GM23338 (cell line): ENCODE measurements around the gene PYGO1. TPM values are rescaled to one million over a fixed set of nuclear protein-coding genes. Genes with fewer than 3 reads are reported as not detected.

ENCODE experiments used
- ATAC-seq: fragments of 200-7000 bp; cut with Tn5 transposase; 3 replicates; pipeline ENCODE4 v1.9.1; 2020
- DNase-seq: peaks from one replicate; pipeline ENCODE4 v3.0.0-alpha.2; 2015; ENCODE audit warnings: low spot score
- H2AFZ ChIP-seq: fragments of 200-600 bp; sonication (generic); 2 replicates; pipeline ENCODE4 v1.8.0; 2016; ENCODE audit warnings: antibody characterized with exemption, mild to moderate bottlenecking, moderate library complexity
- H3F3A ChIP-seq: fragments of 200-600 bp; sonication (generic); replicated peaks from 2 replicates; pipeline ENCODE4 v1.8.0; 2017; ENCODE audit warnings: antibody characterized with exemption, mixed run types, low read depth
- H3K27ac ChIP-seq: fragments of 200-600 bp; sonication (generic); 2 replicates; pipeline ENCODE4 v1.6.1; 2016; ENCODE audit warnings: low read depth
- H3K27me3 ChIP-seq: fragments of 200-600 bp; sonication (generic); 2 replicates; pipeline ENCODE4 v1.8.0; 2016; ENCODE audit warnings: mild to moderate bottlenecking, mixed run types, moderate library complexity; ENCODE audit not compliant: insufficient read depth
- H3K36me3 ChIP-seq: fragments of 200-600 bp; sonication (generic); 2 replicates; pipeline ENCODE4 v1.8.0; 2016; ENCODE audit warnings: mild to moderate bottlenecking; ENCODE audit not compliant: insufficient read depth
- H3K4me1 ChIP-seq: fragments of 200-600 bp; sonication (generic); 2 replicates; pipeline ENCODE4 v1.8.0; 2016; ENCODE audit warnings: mild to moderate bottlenecking, moderate library complexity; ENCODE audit not compliant: insufficient read depth
- H3K4me2 ChIP-seq: fragments of 200-600 bp; sonication (generic); 2 replicates; pipeline ENCODE4 v1.7.1; 2017; ENCODE audit warnings: mixed run types
- H3K4me3 ChIP-seq: fragments of 200-600 bp; sonication (generic); 2 replicates; pipeline ENCODE4 v1.6.1; 2016; ENCODE audit warnings: mixed run types
- H3K79me2 ChIP-seq: fragments of 200-600 bp; sonication (generic); replicated peaks from 2 replicates; pipeline ENCODE4 v1.8.0; 2017; ENCODE audit warnings: mild to moderate bottlenecking; ENCODE audit not compliant: insufficient read depth
- H3K9me2 ChIP-seq: fragments of 200-600 bp; sonication (generic); 2 replicates; pipeline ENCODE4 v1.8.0; 2017; ENCODE audit not compliant: insufficient read depth
- H4K20me1 ChIP-seq: fragments of 200-600 bp; sonication (generic); replicated peaks from 2 replicates; pipeline ENCODE4 v1.8.0; 2017; ENCODE audit warnings: mild to moderate bottlenecking; ENCODE audit not compliant: insufficient read depth
- H3K27ac Mint-ChIP-seq: 2 replicates; pipeline ENCODE4 v1.8.0; 2020; ENCODE audit warnings: inconsistent platforms, mild to moderate bottlenecking, moderate library complexity, mixed read lengths
- H3K27me3 Mint-ChIP-seq: 3 replicates; pipeline ENCODE4 v1.8.0; 2022; ENCODE audit warnings: low read depth, mild to moderate bottlenecking, moderate library complexity, mixed read lengths, inconsistent platforms; ENCODE audit not compliant: insufficient read depth, poor library complexity
- H3K36me3 Mint-ChIP-seq: 3 replicates; pipeline ENCODE4 v1.8.0; 2021; ENCODE audit warnings: low read depth, mild to moderate bottlenecking, inconsistent platforms, moderate library complexity, mixed read lengths
- H3K4me1 Mint-ChIP-seq: 3 replicates; pipeline ENCODE4 v1.8.0; 2020; ENCODE audit warnings: mild to moderate bottlenecking, inconsistent platforms, mixed read lengths
- H3K4me3 Mint-ChIP-seq: 3 replicates; pipeline ENCODE4 v1.8.0; 2021; ENCODE audit warnings: moderate library complexity, mild to moderate bottlenecking, inconsistent platforms, mixed read lengths
- H3K9me3 Mint-ChIP-seq: 3 replicates; pipeline ENCODE4 v1.8.0; 2020; ENCODE audit warnings: moderate library complexity, mild to moderate bottlenecking, inconsistent platforms, mixed read lengths
- CREB1 ChIP-seq: fragments of 250-450 bp; sonication (Bioruptor Pico); IDR thresholded peaks from 2 replicates; pipeline ENCODE4 v1.5.0; 2020; ENCODE audit warnings: low read depth, mild to moderate bottlenecking, moderate library complexity
- CTCF ChIP-seq, 2 experiments: fragments of 200-600 bp in 1 of 2; sonication (generic) in 1 of 2; conservative IDR thresholded peaks; 2 replicates each; pipeline versions ENCODE4 v1.5.1 to v1.6.1; 2016 to 2017; ENCODE audit warnings: antibody characterized with exemption in 2 of 2, low read depth in 2 of 2, mild to moderate bottlenecking in 2 of 2, moderate library complexity in 1 of 2
- EZH2 ChIP-seq: fragments of 200-600 bp; sonication (generic); IDR thresholded peaks from one replicate; pipeline ENCODE4 v1.8.0; 2017; ENCODE audit warnings: antibody characterized with exemption, mild to moderate bottlenecking, low read depth; ENCODE audit not compliant: unreplicated experiment
- EZH2phosphoT487 ChIP-seq: fragments of 200-600 bp; sonication (generic); IDR thresholded peaks from one replicate; pipeline ENCODE4 v1.8.1; 2018; ENCODE audit warnings: antibody characterized with exemption; ENCODE audit not compliant: unreplicated experiment
- JUNB ChIP-seq: IDR thresholded peaks from one replicate; pipeline ENCODE4 v1.6.1; 2016; ENCODE audit warnings: antibody characterized with exemption; ENCODE audit not compliant: unreplicated experiment
- NANOG ChIP-seq: IDR thresholded peaks from 2 replicates; pipeline ENCODE4 v1.6.1; 2016; ENCODE audit warnings: antibody characterized with exemption, borderline replicate concordance
- POLR2AphosphoS5 ChIP-seq: IDR thresholded peaks from 2 replicates; pipeline ENCODE4 v1.6.1; 2016; ENCODE audit warnings: antibody characterized with exemption, low read depth
- STAT1 ChIP-seq: IDR thresholded peaks from one replicate; pipeline ENCODE4 v1.6.1; 2016; ENCODE audit warnings: antibody characterized with exemption; ENCODE audit not compliant: unreplicated experiment
- ZNF114 ChIP-seq: fragments of 250-450 bp; sonication (Bioruptor Pico); IDR thresholded peaks from 2 replicates; pipeline ENCODE4 v1.5.0; 2020; ENCODE audit warnings: mild to moderate bottlenecking, moderate library complexity
- ZNF331 ChIP-seq: fragments of 250-450 bp; sonication (Bioruptor Pico); IDR thresholded peaks from 2 replicates; pipeline ENCODE4 v1.5.0; 2020; ENCODE audit warnings: low read depth, mild to moderate bottlenecking, moderate library complexity
- ZNF462 ChIP-seq: fragments of 250-450 bp; sonication (Bioruptor Pico); IDR thresholded peaks from 2 replicates; pipeline ENCODE4 v1.5.0; 2020; ENCODE audit warnings: mild to moderate bottlenecking, moderate library complexity
- polyA plus RNA-seq: library from polyadenylated mRNA; unstranded; fragments of >200 nt; fragmentation: Nextera tagmentation; extraction: Ambion mirVana; gene quantifications from 2 replicates; pipeline ENCODE4 v1.2.1, GENCODE V29; 2016
- total RNA-seq: library from RNA; depleted of rRNA; stranded (reverse); fragments of >200 nt; shearing (Covaris generic); gene quantifications from 2 replicates; pipeline ENCODE4 v1.2.3, GENCODE V29; 2014
- TF ChIP-seq, protein P1 (sequence below): IDR thresholded peaks from 2 replicates; pipeline ENCODE4 v1.6.1; 2016; ENCODE audit warnings: antibody characterized with exemption
- TF ChIP-seq, protein P2 (sequence below): IDR thresholded peaks from one replicate; pipeline ENCODE4 v1.6.1; 2018; ENCODE audit warnings: antibody characterized with exemption; ENCODE audit not compliant: unreplicated experiment

PYGO1 gene
- total and polyA plus RNA-seq, 2 experiments from 2014 or later = 0.18 to 0.52 TPM

- Histone ChIP-seq H3K4me3 (no peak overlapping the region; the same call in 1 of the 2 replicates), H3F3A (no peaks in the 10 kb centered on the region), H4K20me1 (no peaks in the 10 kb centered on the region), H3K36me3 (no peaks in the 10 kb centered on the region), H3K4me1 (no peaks in the 10 kb centered on the region; the same call in 1 of the 2 replicates), H3K4me2 (peak overlapping the region; percentile 87; the same call in 1 of the 2 replicates), H3K79me2 (no peaks in the 10 kb centered on the region), H3K27ac (no peak overlapping the region), H3K27me3 (no peaks in the 10 kb centered on the region), H3K9me2 (no peaks in the 10 kb centered on the region), H2AFZ (peak overlapping the region; percentile 96)
- Mint-ChIP-seq H3K27ac (no peak overlapping the region), H3K4me1 (no peaks in the 10 kb centered on the region), H3K9me3 (peaks cover 1% of the 10 kb centered on the region; the same call in 1 of the 3 replicates), H3K36me3 (no peaks in the 10 kb centered on the region), H3K4me3 (peak overlapping the region; percentile 90; the same call in 2 of the 3 replicates), H3K27me3 (no peaks in the 10 kb centered on the region)
- TF ChIP-seq ZNF114 (CRISPR knock-in tag) = no peak
- TF ChIP-seq CREB1 (CRISPR knock-in tag) = no peak
- TF ChIP-seq STAT1 = no peak
- TF ChIP-seq NANOG = no peak
- TF ChIP-seq EZH2phosphoT487 = no peak
- TF ChIP-seq, protein P1, sequence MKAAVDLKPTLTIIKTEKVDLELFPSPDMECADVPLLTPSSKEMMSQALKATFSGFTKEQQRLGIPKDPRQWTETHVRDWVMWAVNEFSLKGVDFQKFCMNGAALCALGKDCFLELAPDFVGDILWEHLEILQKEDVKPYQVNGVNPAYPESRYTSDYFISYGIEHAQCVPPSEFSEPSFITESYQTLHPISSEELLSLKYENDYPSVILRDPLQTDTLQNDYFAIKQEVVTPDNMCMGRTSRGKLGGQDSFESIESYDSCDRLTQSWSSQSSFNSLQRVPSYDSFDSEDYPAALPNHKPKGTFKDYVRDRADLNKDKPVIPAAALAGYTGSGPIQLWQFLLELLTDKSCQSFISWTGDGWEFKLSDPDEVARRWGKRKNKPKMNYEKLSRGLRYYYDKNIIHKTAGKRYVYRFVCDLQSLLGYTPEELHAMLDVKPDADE = no peak
- no peak for TF ChIP-seq ZNF331
- TF ChIP-seq, protein P2, sequence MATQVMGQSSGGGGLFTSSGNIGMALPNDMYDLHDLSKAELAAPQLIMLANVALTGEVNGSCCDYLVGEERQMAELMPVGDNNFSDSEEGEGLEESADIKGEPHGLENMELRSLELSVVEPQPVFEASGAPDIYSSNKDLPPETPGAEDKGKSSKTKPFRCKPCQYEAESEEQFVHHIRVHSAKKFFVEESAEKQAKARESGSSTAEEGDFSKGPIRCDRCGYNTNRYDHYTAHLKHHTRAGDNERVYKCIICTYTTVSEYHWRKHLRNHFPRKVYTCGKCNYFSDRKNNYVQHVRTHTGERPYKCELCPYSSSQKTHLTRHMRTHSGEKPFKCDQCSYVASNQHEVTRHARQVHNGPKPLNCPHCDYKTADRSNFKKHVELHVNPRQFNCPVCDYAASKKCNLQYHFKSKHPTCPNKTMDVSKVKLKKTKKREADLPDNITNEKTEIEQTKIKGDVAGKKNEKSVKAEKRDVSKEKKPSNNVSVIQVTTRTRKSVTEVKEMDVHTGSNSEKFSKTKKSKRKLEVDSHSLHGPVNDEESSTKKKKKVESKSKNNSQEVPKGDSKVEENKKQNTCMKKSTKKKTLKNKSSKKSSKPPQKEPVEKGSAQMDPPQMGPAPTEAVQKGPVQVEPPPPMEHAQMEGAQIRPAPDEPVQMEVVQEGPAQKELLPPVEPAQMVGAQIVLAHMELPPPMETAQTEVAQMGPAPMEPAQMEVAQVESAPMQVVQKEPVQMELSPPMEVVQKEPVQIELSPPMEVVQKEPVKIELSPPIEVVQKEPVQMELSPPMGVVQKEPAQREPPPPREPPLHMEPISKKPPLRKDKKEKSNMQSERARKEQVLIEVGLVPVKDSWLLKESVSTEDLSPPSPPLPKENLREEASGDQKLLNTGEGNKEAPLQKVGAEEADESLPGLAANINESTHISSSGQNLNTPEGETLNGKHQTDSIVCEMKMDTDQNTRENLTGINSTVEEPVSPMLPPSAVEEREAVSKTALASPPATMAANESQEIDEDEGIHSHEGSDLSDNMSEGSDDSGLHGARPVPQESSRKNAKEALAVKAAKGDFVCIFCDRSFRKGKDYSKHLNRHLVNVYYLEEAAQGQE = no peak
- TF ChIP-seq ZNF462 (CRISPR knock-in tag) = no peak
- TF ChIP-seq CTCF (conservative IDR thresholded peaks at IDR 0.05; ENCODE audit: low read depth in 2 of 2) = no peak
- TF ChIP-seq POLR2AphosphoS5 = no peak
- no peak for TF ChIP-seq EZH2
- no peak for TF ChIP-seq JUNB
- ATAC-seq = peak; percentile 40; the same call in 2 of the 3 replicates
- peak; percentile 45 for DNase-seq
Measured at GRCh38 chr15:55499151-55499550, 89.0 kb downstream of the PYGO1 start.
